Muscle layer of colon (tissue), 2 donors: ENCODE results near the gene KHNYN.

Source experiments
- H3K27ac ChIP-seq: one replicate; pipeline ENCODE4 v1.7.0; 2013; ENCODE audit warnings: low read depth, mild to moderate bottlenecking, low read length, moderate library complexity
- H3K27me3 ChIP-seq, 2 donors: one replicate each; pipeline ENCODE4 v1.7.0; 2013; ENCODE audit warnings: low read length in 2 of 2, mild to moderate bottlenecking in 2 of 2; ENCODE audit not compliant: insufficient read depth in 2 of 2, control insufficient read depth in 1 of 2
- H3K36me3 ChIP-seq: one replicate; pipeline ENCODE4 v1.7.0; 2013; ENCODE audit warnings: mild to moderate bottlenecking, low read length; ENCODE audit not compliant: insufficient read depth
- H3K4me1 ChIP-seq: one replicate; pipeline ENCODE4 v1.7.0; 2013; ENCODE audit warnings: mild to moderate bottlenecking, low read length; ENCODE audit not compliant: insufficient read depth
- H3K4me3 ChIP-seq, 2 donors: one replicate each; pipeline ENCODE4 v1.7.0; 2013; ENCODE audit warnings: low read length in 2 of 2, low read depth in 1 of 2, mild to moderate bottlenecking in 1 of 2, moderate library complexity in 1 of 2
- H3K9ac ChIP-seq: one replicate; pipeline ENCODE4 v1.7.0; 2013; ENCODE audit warnings: low read length
- H3K9me3 ChIP-seq: one replicate; pipeline ENCODE4 v1.7.0; 2013; ENCODE audit warnings: mild to moderate bottlenecking, low read length
- donor health status: abdominal sarcoma.
- donor health status: Adenocarcinoma of cecum.

KHNYN gene

DNA sequence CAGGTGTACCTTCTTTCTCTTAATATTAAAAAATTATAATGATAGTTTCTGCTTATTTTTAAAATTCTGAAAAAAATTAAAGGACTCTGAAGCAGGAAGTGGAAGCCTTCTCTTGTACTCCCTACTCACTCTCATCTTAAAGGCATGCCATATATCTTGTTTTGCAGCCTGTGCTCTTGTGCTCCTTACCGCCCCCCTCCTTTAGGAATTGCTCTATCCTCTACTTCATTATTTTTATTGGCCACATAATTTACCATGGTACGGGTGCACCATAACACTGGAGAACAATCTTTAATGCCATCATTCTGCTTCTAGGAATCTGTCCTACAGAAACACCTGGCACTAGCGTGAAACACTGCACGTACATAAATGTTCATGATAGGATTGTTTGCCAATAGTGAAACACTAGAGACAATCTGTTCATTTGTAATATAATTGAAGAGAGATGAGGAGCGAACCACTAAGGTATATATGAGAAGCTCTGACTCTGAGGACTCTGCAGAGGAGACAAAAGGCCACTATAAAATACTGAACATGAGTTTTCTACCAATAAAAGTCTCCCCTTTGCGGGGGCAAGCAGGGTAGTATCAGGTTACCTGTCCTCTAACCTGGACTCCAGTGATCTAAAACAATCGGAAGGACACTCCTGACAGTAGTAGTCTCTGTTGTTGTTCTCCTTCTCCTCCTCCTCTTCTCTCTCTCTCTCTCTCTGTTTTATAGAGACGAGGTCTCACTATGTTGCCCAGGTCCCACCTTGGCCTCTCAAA is 37.2 kb upstream of the KHNYN start:
- H3K4me3 ChIP-seq = no peak overlapping the region
- no peak overlapping the region for H3K27ac ChIP-seq
- no peaks in the 10 kb centered on the region for H3K27me3 ChIP-seq
- no peaks in the 10 kb centered on the region for H3K4me1 ChIP-seq
- no peak overlapping the region for H3K9ac ChIP-seq
- H3K36me3 ChIP-seq = no peaks in the 10 kb centered on the region
- H3K9me3 ChIP-seq = no peaks in the 10 kb centered on the region

DNA sequence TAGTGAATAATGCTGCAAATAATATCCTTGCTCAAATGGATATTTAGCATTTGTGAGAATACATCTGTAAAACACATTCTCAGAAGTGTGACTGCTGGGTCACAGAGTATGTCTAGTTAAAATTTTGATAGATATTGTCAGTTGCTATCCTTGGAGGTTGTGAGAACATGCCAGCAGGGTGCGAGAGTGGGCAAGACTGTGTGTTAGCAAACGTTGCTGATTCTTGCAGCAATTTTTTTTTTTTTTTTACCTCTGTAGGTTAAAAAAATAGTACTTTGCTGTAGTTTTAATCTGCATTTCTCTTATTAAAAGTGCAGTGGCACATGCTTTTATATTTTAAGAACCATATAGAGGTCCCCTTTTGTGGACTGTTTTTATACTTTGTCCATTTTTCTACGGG is 35.5 kb upstream of the KHNYN start:
- Histone ChIP-seq H3K4me3 (no peak overlapping the region), H3K9me3 (no peaks in the 10 kb centered on the region), H3K27me3 (no peaks in the 10 kb centered on the region), H3K9ac (no peak overlapping the region), H3K36me3 (no peaks in the 10 kb centered on the region), H3K27ac (no peak overlapping the region), H3K4me1 (peaks cover 8% of the 10 kb centered on the region)

DNA sequence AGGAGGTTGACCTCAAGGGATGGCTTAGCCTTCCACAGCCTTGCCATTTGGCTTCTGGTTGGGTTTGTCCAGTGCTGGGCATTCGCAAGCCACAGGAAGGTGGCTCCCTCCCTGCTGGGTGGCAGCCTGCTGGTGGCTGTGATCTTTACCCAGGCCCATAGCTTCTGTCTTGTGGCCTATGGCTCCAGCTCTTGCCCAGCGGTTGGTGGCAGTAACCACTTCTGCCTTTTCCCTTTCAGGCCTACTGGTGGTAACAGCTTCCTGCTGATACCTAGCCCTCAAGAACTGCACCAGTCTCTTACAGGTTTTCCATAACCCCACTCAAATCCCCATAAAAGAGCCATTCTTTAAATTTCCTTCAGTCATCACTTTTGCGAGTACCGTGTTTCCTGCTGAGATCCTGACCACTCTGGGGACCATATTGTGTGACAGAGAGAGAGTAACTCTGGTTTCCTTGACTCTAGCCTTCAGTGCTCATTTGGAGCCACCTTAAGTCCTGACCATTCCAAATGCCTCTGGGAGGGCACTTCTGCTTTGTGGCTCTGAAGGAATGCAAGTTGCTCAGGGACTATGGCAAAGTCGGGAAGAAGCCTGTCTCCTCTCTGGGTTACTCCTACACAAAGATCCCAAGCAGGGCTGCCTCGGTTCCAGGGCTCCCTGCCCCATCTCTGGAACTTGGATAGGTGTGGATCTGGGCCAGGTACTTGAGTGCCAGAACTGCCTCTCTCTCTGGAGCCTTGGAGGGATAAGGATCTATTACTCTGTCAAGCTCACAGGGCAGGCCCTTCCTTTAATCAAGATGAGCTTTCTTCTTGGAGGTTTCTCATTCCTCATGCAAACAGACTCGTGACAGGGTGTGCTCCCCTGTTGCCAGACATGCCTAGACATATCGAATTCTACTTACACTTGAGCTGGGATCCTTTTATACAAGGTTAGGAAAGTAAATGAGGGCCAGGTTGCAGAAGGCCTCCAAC is 33.9 kb upstream of the KHNYN start:
- H3K9ac ChIP-seq = no peak overlapping the region
- H3K4me3 ChIP-seq = no peak overlapping the region
- no peaks in the 10 kb centered on the region for H3K9me3 ChIP-seq
- H3K36me3 ChIP-seq = no peaks in the 10 kb centered on the region
- peaks cover 22% of the 10 kb centered on the region for H3K4me1 ChIP-seq
- no peak overlapping the region for H3K27ac ChIP-seq
- H3K27me3 ChIP-seq = no peaks in the 10 kb centered on the region

DNA sequence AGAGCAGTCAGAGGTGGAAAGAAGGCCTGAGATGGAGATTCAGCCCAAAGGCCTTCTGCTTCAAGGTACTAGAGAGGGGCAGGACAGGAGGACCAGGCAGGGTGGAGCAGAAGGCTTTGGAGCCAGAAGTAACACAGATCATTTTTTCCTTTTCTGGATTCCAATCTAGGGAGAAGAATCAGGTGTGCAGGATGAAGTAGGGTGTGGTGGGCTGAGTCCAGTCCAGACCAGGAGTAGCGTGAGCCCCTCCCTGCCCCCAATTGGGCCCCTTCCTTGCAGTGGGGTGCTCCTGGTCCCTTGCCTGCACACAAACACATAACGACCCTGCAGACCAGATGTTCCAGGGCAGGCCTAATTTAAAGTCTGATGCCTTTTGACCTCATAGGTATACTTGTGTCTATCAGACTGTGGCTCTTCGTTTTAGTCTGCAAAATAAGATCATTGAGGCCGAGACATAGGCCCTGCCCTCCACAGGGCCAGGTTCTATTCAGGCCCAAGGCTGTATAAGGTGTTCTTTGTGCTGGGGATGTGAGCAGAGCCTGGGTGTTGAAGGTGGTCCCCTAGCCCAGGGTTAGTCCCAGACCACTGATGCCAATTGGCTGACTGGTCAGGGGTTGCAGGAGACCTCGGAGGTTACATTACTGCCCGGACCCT is 32.0 kb upstream of the KHNYN start:
- Histone ChIP-seq H3K27me3 (no peaks in the 10 kb centered on the region), H3K4me3 (peak overlapping the region in 1 of 2 donors; percentile 32), H3K9ac (peak overlapping the region; percentile 35), H3K36me3 (no peaks in the 10 kb centered on the region), H3K9me3 (no peaks in the 10 kb centered on the region), H3K27ac (peak overlapping the region; percentile 21), H3K4me1 (peaks cover 40% of the 10 kb centered on the region)

DNA sequence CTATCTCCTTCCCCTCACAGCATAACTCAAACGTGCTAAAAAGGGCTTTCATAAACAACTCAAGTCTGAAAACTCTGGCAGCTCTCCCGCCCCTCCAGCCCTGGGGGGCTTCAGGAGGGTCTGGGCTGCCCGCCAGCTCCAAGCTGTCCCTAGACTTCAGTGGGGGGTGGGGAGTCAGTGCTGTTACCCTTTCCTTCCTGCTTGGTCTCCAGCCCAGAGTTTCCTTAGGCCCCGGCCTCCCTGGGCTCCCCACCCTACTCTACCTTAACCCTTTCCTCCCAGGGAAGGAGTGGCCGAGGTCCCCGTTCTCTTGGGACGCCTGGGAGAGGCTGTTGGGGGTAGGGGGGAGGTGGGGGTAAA is 31.5 kb upstream of the KHNYN start:
- no peaks in the 10 kb centered on the region for H3K36me3 ChIP-seq
- peak overlapping the region in 1 of 2 donors; percentile 32 for H3K4me3 ChIP-seq
- H3K9me3 ChIP-seq = no peaks in the 10 kb centered on the region
- peaks cover 45% of the 10 kb centered on the region for H3K4me1 ChIP-seq
- peak overlapping the region; percentile 35 for H3K9ac ChIP-seq
- H3K27ac ChIP-seq = no peak overlapping the region
- H3K27me3 ChIP-seq = no peaks in the 10 kb centered on the region

DNA sequence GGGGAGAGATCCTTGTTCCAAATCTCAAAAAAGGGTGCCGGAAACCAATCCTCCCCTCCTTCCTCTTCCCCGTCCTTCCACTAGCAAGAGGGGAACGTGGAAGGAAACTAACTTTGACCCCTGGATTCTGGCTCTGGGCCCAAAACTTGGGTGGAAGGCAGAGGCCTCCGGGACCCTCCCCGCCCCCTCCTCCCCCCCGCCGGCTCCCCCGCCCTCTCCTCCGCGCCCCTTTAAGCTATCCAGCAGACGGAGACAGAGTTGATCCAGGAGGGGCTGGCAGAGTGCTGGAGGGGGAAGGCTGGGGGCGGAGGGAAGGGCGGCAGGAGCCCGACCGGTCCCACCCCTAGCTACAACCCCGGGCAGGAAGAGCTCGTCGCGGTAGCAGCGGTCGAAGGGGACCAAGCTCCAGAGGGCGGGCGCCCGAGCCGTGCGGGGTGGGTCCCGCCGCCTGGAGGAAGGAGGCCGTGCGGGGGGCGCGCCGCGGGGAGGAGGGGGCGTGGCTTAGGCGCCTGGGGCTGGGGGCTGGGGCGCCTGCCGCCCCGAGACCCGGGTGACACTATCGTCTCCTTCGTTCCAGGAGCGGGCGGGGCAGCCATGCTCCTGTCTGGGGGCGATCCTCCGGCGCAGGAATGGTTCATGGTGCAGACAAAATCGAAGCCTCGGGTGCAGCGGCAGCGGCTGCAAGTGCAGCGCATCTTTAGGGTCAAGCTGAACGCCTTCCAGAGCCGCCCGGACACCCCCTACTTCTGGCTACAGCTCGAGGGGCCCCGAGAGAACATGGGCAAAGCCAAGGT is 30.9 kb upstream of the KHNYN start, which contains the start of gene NYNRIN:
TSS of gene NYNRIN (plus strand) at position 351 of the 794 bp plus-strand sequence. CDS start at position 595, 244 bp downstream.
- Histone ChIP-seq H3K4me1 (peaks cover 51% of the 10 kb centered on the region), H3K4me3 (peak within 1 kb of the TSS; percentile 70 to 77), H3K27me3 (no peaks in the 10 kb centered on the region), H3K27ac (peak within 1 kb of the TSS; percentile 59), H3K9ac (peak within 1 kb of the TSS; percentile 44), H3K9me3 (no peaks in the 10 kb centered on the region), H3K36me3 (no peaks in the 10 kb centered on the region)

DNA sequence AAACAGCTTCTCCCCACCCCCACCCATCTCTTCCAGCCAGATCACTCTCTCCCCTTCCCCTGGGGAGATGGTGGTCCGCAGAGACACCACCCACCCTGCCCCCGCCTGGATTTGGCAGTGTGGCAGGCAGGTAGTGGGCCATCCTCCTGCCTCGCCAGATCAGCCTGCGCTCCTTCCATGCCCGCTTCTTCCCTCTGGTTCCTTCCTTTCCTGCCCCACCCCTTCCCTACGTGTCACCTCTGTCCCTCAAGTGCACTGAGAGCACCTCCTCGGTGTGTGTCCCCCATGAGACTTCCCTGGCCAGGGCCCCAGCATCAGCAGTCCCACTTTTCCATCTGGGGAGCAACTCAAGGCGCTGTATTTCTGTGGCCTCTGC is 30.3 kb upstream of the KHNYN start:
- Histone ChIP-seq H3K4me1 (peaks cover 54% of the 10 kb centered on the region), H3K9ac (peak overlapping the region; percentile 44), H3K36me3 (no peaks in the 10 kb centered on the region), H3K4me3 (peak overlapping the region; percentile 70 to 77), H3K27me3 (no peaks in the 10 kb centered on the region), H3K9me3 (no peaks in the 10 kb centered on the region), H3K27ac (peak overlapping the region; percentile 59)

DNA sequence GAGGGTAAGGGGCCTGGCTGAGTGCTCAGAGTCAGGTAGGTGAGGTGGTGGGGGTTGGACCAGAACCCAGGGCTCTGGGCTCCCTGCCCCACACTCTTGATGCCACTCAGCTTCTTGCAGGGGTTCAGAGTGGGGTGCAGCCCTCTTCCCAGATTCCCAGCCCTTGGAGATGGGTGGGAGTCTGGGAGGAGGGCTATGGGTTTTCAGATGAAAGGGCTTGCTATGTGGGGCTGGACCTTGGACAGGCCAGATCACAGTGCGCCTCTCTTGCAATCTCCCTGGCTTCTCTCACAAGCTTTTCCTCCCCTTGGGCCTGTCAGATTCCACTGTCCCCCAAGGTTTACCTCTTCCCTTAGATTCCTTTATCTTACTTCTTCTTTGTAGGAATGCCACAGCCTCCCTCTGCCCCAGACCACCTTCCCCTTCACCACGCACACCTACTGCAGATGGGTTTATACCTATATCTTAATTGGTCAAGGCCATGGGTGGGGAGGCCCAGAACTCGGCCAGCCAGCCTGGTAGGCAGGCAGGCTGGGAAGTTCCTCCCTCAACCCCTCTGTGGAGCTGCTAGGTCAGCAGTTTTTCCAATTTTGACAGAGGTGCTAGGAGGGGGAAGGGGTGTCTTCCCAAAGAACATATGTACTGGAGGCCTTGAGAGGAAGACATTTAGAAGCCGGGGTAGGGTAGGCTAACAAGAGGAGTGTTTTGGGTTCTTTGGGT is 29.6 kb upstream of the KHNYN start:
- Histone ChIP-seq H3K9ac (peak overlapping the region; percentile 44), H3K4me1 (peaks cover 54% of the 10 kb centered on the region)

DNA sequence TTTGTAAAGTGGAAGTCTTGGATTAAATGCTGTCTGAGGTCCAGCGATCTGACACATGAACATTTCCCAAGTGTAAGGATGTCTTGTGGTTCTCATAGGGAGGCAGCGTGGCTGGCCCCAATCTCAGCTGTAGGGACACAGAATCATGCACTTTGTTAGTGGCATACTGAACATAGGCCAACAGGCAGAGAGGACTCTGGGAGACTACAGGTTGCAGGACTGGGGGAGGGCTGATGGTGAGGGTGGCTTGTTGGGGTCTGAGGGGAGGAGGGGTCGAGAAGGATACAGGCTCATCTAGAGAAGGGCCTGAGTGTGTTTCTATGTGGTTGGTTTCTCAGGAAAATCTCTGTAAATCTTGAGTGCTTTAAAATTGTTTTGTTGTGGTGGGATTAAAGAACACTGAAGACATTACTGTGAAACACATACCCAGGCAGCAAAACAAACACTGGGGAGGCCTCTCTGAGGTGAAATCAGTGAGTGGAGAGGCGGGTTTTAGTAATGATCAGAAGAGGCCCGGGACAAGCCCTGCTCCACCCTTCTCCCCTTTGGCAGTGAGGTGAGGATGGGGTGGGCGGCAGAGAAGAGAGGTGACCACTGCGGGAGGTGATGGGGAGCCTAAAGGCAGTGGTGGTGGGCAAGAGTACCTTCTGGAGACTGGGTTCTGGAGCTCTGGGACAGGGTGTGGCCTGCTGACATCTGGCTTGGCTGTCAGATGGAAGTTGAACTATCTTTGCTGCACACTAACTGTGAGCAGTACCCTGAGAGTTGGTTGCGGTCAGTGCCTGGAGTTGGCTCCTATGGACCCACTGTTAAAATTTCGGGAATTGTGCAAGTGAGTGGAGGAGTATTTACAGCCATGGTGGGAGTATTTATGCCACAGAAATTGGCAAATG is 27.7 kb upstream of the KHNYN start:
- H3K27ac ChIP-seq = no peak overlapping the region
- H3K4me3 ChIP-seq = no peak overlapping the region
- no peaks in the 10 kb centered on the region for H3K9me3 ChIP-seq
- peaks cover 54% of the 10 kb centered on the region for H3K4me1 ChIP-seq
- no peaks in the 10 kb centered on the region for H3K27me3 ChIP-seq
- peaks cover 5% of the 10 kb centered on the region for H3K36me3 ChIP-seq
- H3K9ac ChIP-seq = no peak overlapping the region

More for the DNA sequence above, 29.6 kb upstream of the KHNYN start:
- Histone ChIP-seq H3K9me3 (no peaks in the 10 kb centered on the region), H3K36me3 (no peaks in the 10 kb centered on the region), H3K27ac (peak overlapping the region; percentile 59), H3K4me3 (peak overlapping the region; percentile 70 to 77), H3K27me3 (no peaks in the 10 kb centered on the region)
